GM12878 (cell line): Measurements from ENCODE around the gene MYO1E. TPM values are rescaled to one million over a fixed set of nuclear protein-coding genes. Genes with fewer than 3 reads are reported as not detected.

Source experiments
- ATAC-seq: fragments of 200-7000 bp; cut with Tn5 transposase; 3 replicates; pipeline ENCODE4 v1.9.1; 2020; ENCODE audit warnings: mild to moderate bottlenecking, moderate library complexity
- BruUV-seq: library from RNA; stranded (reverse); fragments of 400-500 nt; replicated peaks from 2 replicates; lab custom pipeline; 2021; lab: Mats Ljungman, UMichigan
- CTCF ChIA-PET: fragments of 300-600 bp; sonication (Branson Sonifier 250); formaldehyde crosslinking; extraction: SDS; loops from one replicate; lab custom pipeline; 2021; ENCODE audit warnings: inconsistent platforms; lab: Yijun Ruan, JAX
- POLR2A ChIA-PET: fragments of 350-600 bp; formaldehyde crosslinking; extraction: SDS; loops from one replicate; lab custom pipeline; 2021; ENCODE audit warnings: inconsistent platforms; lab: Charles Lee
- RAD21 ChIA-PET: fragments of 300-600 bp; sonication (Branson Sonifier 250); formaldehyde crosslinking; loops from one replicate; lab custom pipeline; 2023; ENCODE audit warnings: antibody characterized with exemption; ENCODE audit not compliant: unreplicated experiment; lab: Charles Lee
- SMC1A ChIA-PET: fragments of 300-600 bp; sonication (Branson Sonifier 250); formaldehyde crosslinking; loops from one replicate; lab custom pipeline; 2023; ENCODE audit not compliant: unreplicated experiment, uncharacterized antibody; lab: Charles Lee
- DNase-seq: peaks from one replicate; pipeline ENCODE4 v3.0.0-alpha.2; 2011; ENCODE audit warnings: low read depth, low spot score
- FAIRE-seq: peaks from 3 replicates; lab custom pipeline; 2011; peaks lifted over from hg19 to GRCh38; lab: Jason Lieb, UNC
- H2AFZ ChIP-seq: 2 replicates; pipeline ENCODE4 v1.6.0; 2011; ENCODE audit warnings: low read depth, low read length, control low read depth; ENCODE audit not compliant: control insufficient read depth
- H3K27ac ChIP-seq: 2 replicates; pipeline ENCODE4 v1.5.1; 2011; ENCODE audit warnings: control low read depth; ENCODE audit not compliant: control insufficient read depth, insufficient read depth
- H3K27me3 ChIP-seq, 2 experiments: replicated peaks in 1 of 2; 2 replicates each; pipeline versions ENCODE4 v1.6.0 to v1.6.1; 2011; ENCODE audit warnings: low read length in 1 of 2; ENCODE audit not compliant: control insufficient read depth in 2 of 2, insufficient read depth in 2 of 2
- H3K36me3 ChIP-seq, 2 experiments: 2 replicates each; pipeline ENCODE4 v1.5.1; 2011; ENCODE audit warnings: low read length in 1 of 2; ENCODE audit not compliant: control insufficient read depth in 2 of 2, insufficient read depth in 2 of 2
- H3K4me1 ChIP-seq: 2 replicates; pipeline ENCODE4 v1.6.1; 2011; ENCODE audit warnings: mild to moderate bottlenecking, low read length, moderate library complexity, mixed read lengths; ENCODE audit not compliant: control insufficient read depth, insufficient read depth
- H3K4me2 ChIP-seq: 2 replicates; pipeline ENCODE4 v1.6.0; 2011; ENCODE audit warnings: control low read depth; ENCODE audit not compliant: control insufficient read depth, insufficient read depth
- H3K4me3 ChIP-seq: fragments of 200-600 bp; sonication (generic); 2 replicates; pipeline ENCODE4 v1.5.1; 2016
- H3K79me2 ChIP-seq: 2 replicates; pipeline ENCODE4 v1.6.0; 2011; ENCODE audit warnings: low read length; ENCODE audit not compliant: control insufficient read depth, insufficient read depth
- H3K9ac ChIP-seq: 2 replicates; pipeline ENCODE4 v1.8.0; 2011; ENCODE audit warnings: low read length, control low read depth, mixed read lengths; ENCODE audit not compliant: control insufficient read depth, insufficient read depth
- H3K9me3 ChIP-seq: replicated peaks from 3 replicates; pipeline ENCODE4 v1.5.1; 2011; ENCODE audit warnings: mild to moderate bottlenecking, low read length; ENCODE audit not compliant: control insufficient read depth, insufficient read depth
- H4K20me1 ChIP-seq: 2 replicates; pipeline ENCODE4 v1.6.0; 2011; ENCODE audit not compliant: control insufficient read depth, insufficient read depth
- BHLHE40 ChIP-seq, 2 experiments: fragments of 450-650 bp in 1 of 2; IDR thresholded peaks; 2 replicates each; pipeline ENCODE4 v1.6.1; 2011 to 2017; ENCODE audit warnings: low read depth in 2 of 2, borderline replicate concordance in 1 of 2, improper control_type of control experiment in 1 of 2, low read length in 1 of 2, mild to moderate bottlenecking in 1 of 2
- ELK1 ChIP-seq: IDR thresholded peaks from 2 replicates; pipeline ENCODE4 v1.6.1; 2012; ENCODE audit warnings: low read depth, low read length, improper control_type of control experiment
- HDGF ChIP-seq: fragments of 450-650 bp; IDR thresholded peaks from 2 replicates; pipeline ENCODE4 v1.6.1; 2016; ENCODE audit warnings: antibody characterized with exemption
- KLF5 ChIP-seq: fragments of 450-650 bp; IDR thresholded peaks from 2 replicates; pipeline ENCODE4 v1.6.1; 2014; ENCODE audit warnings: mild to moderate bottlenecking; ENCODE audit not compliant: partially characterized antibody
- SPI1 ChIP-seq: IDR thresholded peaks from 2 replicates; pipeline ENCODE4 v1.6.1; 2011; ENCODE audit warnings: low read depth, mild to moderate bottlenecking, low read length, moderate library complexity, borderline replicate concordance; ENCODE audit not compliant: insufficient read depth
- WGBS: methylation state at CpG from one replicate; pipeline ENCODE4 v1.1.6; 2016; ENCODE audit warnings: low lambda C conversion rate; ENCODE audit not compliant: insufficient replicate concordance, insufficient coverage; ENCODE audit errors: missing lambda C conversion rate; 5-methylcytosine and 5-hydroxymethylcytosine counted together
- in situ Hi-C: fragments of 300-500 bp; cut with MboI; formaldehyde crosslinking; loops from 9 replicates; pipeline ENCODE4 v1.14.3; 2018; ENCODE audit warnings: mixed read lengths
- intact Hi-C: fragments of 100-400 bp; cut with micrococcal nuclease; formaldehyde crosslinking; loops from one replicate; pipeline ENCODE4 v1.14.2; 2022; ENCODE audit not compliant: unreplicated experiment
- polyA plus RNA-seq, 11 experiments: library from polyadenylated mRNA; depleted of rRNA in 4 of 11; unstranded in 6 of 11; stranded (reverse) in 5 of 11; fragments of >200 nt; fragmentation: Nextera tagmentation in 4 of 11; fragmentation: Illumina TruSeq in 1 of 11; extraction: Ambion mirVana in 4 of 11; extraction: Trizol in 1 of 11; gene quantifications; 1 replicate in 1 of 11; 2 replicates in 10 of 11; pipeline versions ENCODE4 v1.2.1 to v1.2.3, GENCODE V29; 2011 to 2016; ENCODE audit warnings: inconsistent platforms in 2 of 11, missing spikeins in 2 of 11, low read depth in 1 of 11
- total RNA-seq, 4 experiments: library from RNA; depleted of rRNA in 3 of 4; stranded (reverse); fragments of >200 nt in 3 of 4; fragmentation: Illumina TruSeq in 1 of 4; extraction: Trizol in 1 of 4; gene quantifications; 2 replicates each; pipeline versions ENCODE4 v1.2.1 to v1.2.3, GENCODE V29; 2013 to 2021

Gene MYO1E
- total and polyA plus RNA-seq, 10 of the 15 experiments (the other 5 are each of a cell fraction or from before 2014, with no cell fraction given) = 10.3 to 266 (median 64.9) TPM

DNA sequence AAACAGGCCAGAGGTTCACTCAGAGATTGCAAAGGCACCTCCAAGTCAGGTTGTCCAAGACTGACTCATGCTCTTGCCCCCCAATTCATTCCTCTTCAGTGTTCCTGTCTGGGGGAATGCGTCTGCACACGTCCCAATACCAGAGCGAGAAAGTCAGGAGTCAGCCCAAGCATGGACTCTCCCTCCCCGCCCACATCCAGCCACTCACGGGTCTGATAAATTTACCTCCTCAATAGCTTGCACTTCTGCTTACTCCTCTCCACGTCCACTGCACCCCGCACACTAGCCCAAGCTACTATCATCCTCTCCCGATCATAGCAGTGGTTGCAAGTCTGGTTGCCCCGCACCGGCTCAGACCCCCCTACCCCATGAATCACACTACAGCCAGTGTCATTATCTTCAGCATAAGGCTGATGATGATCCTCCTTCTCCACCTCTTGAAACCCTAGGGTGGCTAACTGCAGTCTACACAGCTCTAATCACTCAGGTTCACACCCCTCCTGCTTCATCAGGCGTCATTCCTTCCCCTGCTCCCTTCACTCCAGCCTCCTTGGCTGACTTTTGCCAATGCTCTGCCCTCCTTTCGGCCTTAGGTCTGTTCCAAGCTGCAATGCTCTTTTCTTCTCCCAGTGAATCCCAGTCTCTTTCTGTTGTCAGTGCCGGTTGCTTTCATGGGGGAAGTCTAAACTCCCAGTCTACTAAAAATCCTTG, 27.6 kb upstream of the MYO1E start:
- no peak for DNase-seq
- RAD21 ChIA-PET = interaction anchor here (0.8 to 6.6 kb wide), 6 partner anchors 11 to 100 kb away, joined by 3 to 78 read pairs (median 3); no protein-coding TSS in a partner anchor
- H3K9me3 ChIP-seq = no peaks in the 10 kb centered on the region
- TF ChIP-seq BHLHE40 (IDR thresholded peaks at IDR 0.05; ENCODE audit: borderline replicate concordance in 1 of 2, low read depth in 2 of 2, low read length in 1 of 2) (0 out of 4 replicates have a peak, but pooled peaks of 1 of the 2 experiments have one; percentile 13), SPI1 (0 out of 2 replicates have a peak, but pooled peaks have one; percentile 14), HDGF (0 out of 2 replicates have a peak, but pooled peaks have one; percentile 47), ELK1 (no peak), KLF5 (no peak)
- peak; percentile 53 for ATAC-seq
- intact Hi-C loops = no loop called here
- SMC1A ChIA-PET = interaction anchor here (1.1 to 6.4 kb wide), 11 partner anchors 8 to 116 kb away, joined by 3 to 67 read pairs (median 4); no protein-coding TSS in a partner anchor
- in situ Hi-C loops = no loop called here
- H3K79me2 ChIP-seq = no peaks in the 10 kb centered on the region; the same call in 1 of the 2 replicates
- H3K27ac ChIP-seq = peak overlapping the region; percentile 87
- H3K4me3 ChIP-seq = peak overlapping the region; percentile 43
- no peaks in the 10 kb centered on the region for H4K20me1 ChIP-seq
- peak overlapping the region; percentile 71 for H2AFZ ChIP-seq
- WGBS = 45% methylated on average over 13 of the region's 13 CpGs
- CTCF ChIA-PET = interaction anchor here (0.7 to 2.8 kb wide), 6 partner anchors 10 to 154 kb away, joined by 3 to 24 read pairs (median 4); partner anchors contain the start of gene MYO1E
- no TSS peak for BruUV-seq
- H3K36me3 ChIP-seq = no peaks in the 10 kb centered on the region
- H3K4me1 ChIP-seq = peaks cover 52% of the 10 kb centered on the region
- POLR2A ChIA-PET = interaction anchor here (0.5 to 3.2 kb wide), 4 partner anchors 11 to 83 kb away, joined by 3 to 21 read pairs (median 5); no protein-coding TSS in a partner anchor
- no peaks in the 10 kb centered on the region for H3K27me3 ChIP-seq
- H3K4me2 ChIP-seq = peak overlapping the region; percentile 81
- peak overlapping the region; percentile 65 for H3K9ac ChIP-seq
- no peak for FAIRE-seq
